HT1080 (cell line): Measurements from ENCODE around the gene UBE2L3. TPM values are rescaled to one million over a fixed set of nuclear protein-coding genes. Genes with fewer than 3 reads are reported as not detected.
"Not testable (repeated sequence)": the region's sequence is repeated elsewhere in the genome, so short reads cannot be mapped to it uniquely, and the experiment has no call there.

ENCODE experiments used
- DNase-seq: peaks from one replicate; pipeline ENCODE4 v3.0.0-alpha.2; 2015; ENCODE audit warnings: low read depth
- total RNA-seq: library from RNA; depleted of rRNA; stranded (reverse); fragments of >200 nt; shearing (Covaris generic); gene quantifications from 2 replicates; pipeline ENCODE4 v1.2.3, GENCODE V29; 2014

The UBE2L3 gene
- total RNA-seq, 1 experiment from 2014 or later = 114 TPM

- no peak for DNase-seq
Measured at GRCh38 chr22:21570398-21570797, 2.9 kb downstream of the UBE2L3 start.

GRCh38 chr22:21571679-21572078, 4.2 kb downstream of the UBE2L3 start:
- no peak for DNase-seq

GRCh38 chr22:21573293-21573734, 5.8 kb downstream of the UBE2L3 start:
- DNase-seq = no peak

- DNase-seq = no peak
Measured at GRCh38 chr22:21573750-21574494, 6.4 kb downstream of the UBE2L3 start.

GRCh38 chr22:21579474-21579851, 11.9 kb downstream of the UBE2L3 start:
- no peak for DNase-seq

- DNase-seq = not testable (repeated sequence)
Measured at GRCh38 chr22:21580623-21581007, 13.1 kb downstream of the UBE2L3 start.

- not testable (repeated sequence) for DNase-seq
Measured at GRCh38 chr22:21581009-21581713, 13.6 kb downstream of the UBE2L3 start.

GRCh38 chr22:21582801-21583740, 15.6 kb downstream of the UBE2L3 start:
- DNase-seq = no peak

- DNase-seq = no peak
Measured at GRCh38 chr22:21585389-21585788, 17.9 kb downstream of the UBE2L3 start.

- DNase-seq = no peak
Measured at GRCh38 chr22:21587803-21588611, 20.5 kb downstream of the UBE2L3 start.

- DNase-seq = no peak
Measured at GRCh38 chr22:21589396-21589795, 21.9 kb downstream of the UBE2L3 start.

- DNase-seq = no peak
Measured at GRCh38 chr22:21590809-21591641, 23.5 kb downstream of the UBE2L3 start.

GRCh38 chr22:21591695-21592094, 24.2 kb downstream of the UBE2L3 start:
- DNase-seq = no peak

GRCh38 chr22:21592422-21592821, 24.9 kb downstream of the UBE2L3 start:
- DNase-seq = no peak

- no peak for DNase-seq
Measured at GRCh38 chr22:21593406-21594232, 26.1 kb downstream of the UBE2L3 start.

GRCh38 chr22:21594865-21595452, 27.4 kb downstream of the UBE2L3 start:
- DNase-seq = no peak

- not testable (repeated sequence) for DNase-seq
Measured at GRCh38 chr22:21596356-21597135, 29.0 kb downstream of the UBE2L3 start.

GRCh38 chr22:21598302-21598701, 30.8 kb downstream of the UBE2L3 start:
- DNase-seq = no peak
